Panc1 (cell line): ENCODE results near the gene TLR1.

Experiments
- POLR2AphosphoS5 ChIP-seq: IDR thresholded peaks from 2 replicates; pipeline ENCODE4 v1.6.1; 2012; ENCODE audit warnings: mild to moderate bottlenecking, low read depth, low read length, moderate library complexity
- SIN3A ChIP-seq: IDR thresholded peaks from 2 replicates; pipeline ENCODE4 v1.6.1; 2012; ENCODE audit warnings: low read depth, mild to moderate bottlenecking, low read length, moderate library complexity, borderline replicate concordance; ENCODE audit not compliant: insufficient read depth
- TF ChIP-seq, protein P1 (sequence below): fragments of 450-650 bp; IDR thresholded peaks from 2 replicates; pipeline ENCODE4 v1.5.1; 2017; ENCODE audit warnings: mild to moderate bottlenecking
- TF ChIP-seq, protein P2 (sequence below), 2 experiments: IDR thresholded peaks; 2 replicates each; pipeline ENCODE4 v1.6.1; 2011 to 2012; ENCODE audit warnings: low read depth in 2 of 2, control low read depth in 1 of 2, low read length in 1 of 2, mild to moderate bottlenecking in 1 of 2, moderate library complexity in 1 of 2; ENCODE audit not compliant: insufficient read depth in 1 of 2

DNA sequence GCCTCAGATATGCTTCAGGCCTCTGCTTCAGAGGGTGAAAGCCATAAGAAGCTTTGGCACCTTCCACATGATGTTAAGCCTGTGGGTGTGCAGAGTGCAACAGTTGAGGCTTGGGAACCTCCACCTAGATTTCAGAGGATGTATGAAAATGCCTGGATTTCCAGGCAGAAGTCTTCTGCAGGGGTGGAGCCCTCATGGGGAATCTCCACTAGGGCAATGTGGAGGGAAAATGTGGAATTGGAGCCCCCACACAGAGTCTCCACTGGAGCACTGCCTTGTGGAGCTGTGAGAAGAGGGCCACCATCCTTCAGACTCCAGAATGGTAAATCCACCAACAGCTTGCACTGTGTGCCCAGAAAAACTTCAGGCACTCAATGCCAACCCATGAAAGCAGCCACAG, 57.0 kb downstream of the TLR1 start:
- TF ChIP-seq, protein P1, sequence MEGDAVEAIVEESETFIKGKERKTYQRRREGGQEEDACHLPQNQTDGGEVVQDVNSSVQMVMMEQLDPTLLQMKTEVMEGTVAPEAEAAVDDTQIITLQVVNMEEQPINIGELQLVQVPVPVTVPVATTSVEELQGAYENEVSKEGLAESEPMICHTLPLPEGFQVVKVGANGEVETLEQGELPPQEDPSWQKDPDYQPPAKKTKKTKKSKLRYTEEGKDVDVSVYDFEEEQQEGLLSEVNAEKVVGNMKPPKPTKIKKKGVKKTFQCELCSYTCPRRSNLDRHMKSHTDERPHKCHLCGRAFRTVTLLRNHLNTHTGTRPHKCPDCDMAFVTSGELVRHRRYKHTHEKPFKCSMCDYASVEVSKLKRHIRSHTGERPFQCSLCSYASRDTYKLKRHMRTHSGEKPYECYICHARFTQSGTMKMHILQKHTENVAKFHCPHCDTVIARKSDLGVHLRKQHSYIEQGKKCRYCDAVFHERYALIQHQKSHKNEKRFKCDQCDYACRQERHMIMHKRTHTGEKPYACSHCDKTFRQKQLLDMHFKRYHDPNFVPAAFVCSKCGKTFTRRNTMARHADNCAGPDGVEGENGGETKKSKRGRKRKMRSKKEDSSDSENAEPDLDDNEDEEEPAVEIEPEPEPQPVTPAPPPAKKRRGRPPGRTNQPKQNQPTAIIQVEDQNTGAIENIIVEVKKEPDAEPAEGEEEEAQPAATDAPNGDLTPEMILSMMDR = no peak
- TF ChIP-seq SIN3A (no peak), POLR2AphosphoS5 (no peak)
- TF ChIP-seq, protein P2, sequence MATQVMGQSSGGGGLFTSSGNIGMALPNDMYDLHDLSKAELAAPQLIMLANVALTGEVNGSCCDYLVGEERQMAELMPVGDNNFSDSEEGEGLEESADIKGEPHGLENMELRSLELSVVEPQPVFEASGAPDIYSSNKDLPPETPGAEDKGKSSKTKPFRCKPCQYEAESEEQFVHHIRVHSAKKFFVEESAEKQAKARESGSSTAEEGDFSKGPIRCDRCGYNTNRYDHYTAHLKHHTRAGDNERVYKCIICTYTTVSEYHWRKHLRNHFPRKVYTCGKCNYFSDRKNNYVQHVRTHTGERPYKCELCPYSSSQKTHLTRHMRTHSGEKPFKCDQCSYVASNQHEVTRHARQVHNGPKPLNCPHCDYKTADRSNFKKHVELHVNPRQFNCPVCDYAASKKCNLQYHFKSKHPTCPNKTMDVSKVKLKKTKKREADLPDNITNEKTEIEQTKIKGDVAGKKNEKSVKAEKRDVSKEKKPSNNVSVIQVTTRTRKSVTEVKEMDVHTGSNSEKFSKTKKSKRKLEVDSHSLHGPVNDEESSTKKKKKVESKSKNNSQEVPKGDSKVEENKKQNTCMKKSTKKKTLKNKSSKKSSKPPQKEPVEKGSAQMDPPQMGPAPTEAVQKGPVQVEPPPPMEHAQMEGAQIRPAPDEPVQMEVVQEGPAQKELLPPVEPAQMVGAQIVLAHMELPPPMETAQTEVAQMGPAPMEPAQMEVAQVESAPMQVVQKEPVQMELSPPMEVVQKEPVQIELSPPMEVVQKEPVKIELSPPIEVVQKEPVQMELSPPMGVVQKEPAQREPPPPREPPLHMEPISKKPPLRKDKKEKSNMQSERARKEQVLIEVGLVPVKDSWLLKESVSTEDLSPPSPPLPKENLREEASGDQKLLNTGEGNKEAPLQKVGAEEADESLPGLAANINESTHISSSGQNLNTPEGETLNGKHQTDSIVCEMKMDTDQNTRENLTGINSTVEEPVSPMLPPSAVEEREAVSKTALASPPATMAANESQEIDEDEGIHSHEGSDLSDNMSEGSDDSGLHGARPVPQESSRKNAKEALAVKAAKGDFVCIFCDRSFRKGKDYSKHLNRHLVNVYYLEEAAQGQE (IDR thresholded peaks at IDR 0.05; ENCODE audit: insufficient read depth in 1 of 2, low read depth in 2 of 2, low read length in 1 of 2) = no peak
